HepG2 (cell line): ENCODE data around the gene TMEM214. TPM values are rescaled to one million over a fixed set of nuclear protein-coding genes. Genes with fewer than 3 reads are reported as not detected.

Source experiments
- ATF2 ChIP-seq: sonication (generic); formaldehyde crosslinking; IDR thresholded peaks from 2 replicates; pipeline ENCODE4 v1.4.0; 2020; ENCODE audit warnings: missing genetic modification reagents
- CBX5 ChIP-seq: sonication (generic); formaldehyde crosslinking; IDR thresholded peaks from 2 replicates; pipeline ENCODE4 v1.4.0; 2020; ENCODE audit warnings: missing genetic modification reagents, borderline replicate concordance
- FLYWCH1 ChIP-seq: sonication (generic); formaldehyde crosslinking; IDR thresholded peaks from 2 replicates; pipeline ENCODE4 v1.8.1; 2023; ENCODE audit warnings: mild to moderate bottlenecking, missing genetic modification reagents
- PRPF4 ChIP-seq: fragments of 200-400 bp; formaldehyde crosslinking; IDR thresholded peaks from 2 replicates; pipeline ENCODE4 v1.6.1; 2016; ENCODE audit warnings: low read length, low read depth; ENCODE audit not compliant: poor library complexity, severe bottlenecking
- SKIL ChIP-seq: sonication (generic); formaldehyde crosslinking; IDR thresholded peaks from 2 replicates; pipeline ENCODE4 v1.8.0; 2022; ENCODE audit warnings: missing genetic modification reagents, mild to moderate bottlenecking, moderate library complexity, borderline replicate concordance
- SMAD9 ChIP-seq: sonication (generic); formaldehyde crosslinking; IDR thresholded peaks from 2 replicates; pipeline ENCODE4 v1.5.1; 2020; ENCODE audit warnings: mild to moderate bottlenecking, missing genetic modification reagents
- STAG1 ChIP-seq: sonication (generic); formaldehyde crosslinking; IDR thresholded peaks from 2 replicates; pipeline ENCODE4 v1.4.0; 2020; ENCODE audit warnings: missing genetic modification reagents
- XRCC5 ChIP-seq: fragments of 200-400 bp; formaldehyde crosslinking; optimal IDR thresholded peaks from 2 replicates; pipeline ENCODE3; 2017; ENCODE audit warnings: mild to moderate bottlenecking, low read length
- ZFYVE20 ChIP-seq: sonication (generic); formaldehyde crosslinking; IDR thresholded peaks from 2 replicates; pipeline ENCODE4 v1.8.0; 2023; ENCODE audit warnings: low read depth, mild to moderate bottlenecking, moderate library complexity, missing genetic modification reagents, borderline replicate concordance
- ZIK1 ChIP-seq: sonication (generic); formaldehyde crosslinking; IDR thresholded peaks from 2 replicates; pipeline ENCODE4 v1.5.0; 2020; ENCODE audit warnings: mild to moderate bottlenecking, low read depth, missing genetic modification reagents, borderline replicate concordance
- ZNF646 ChIP-seq: sonication (generic); formaldehyde crosslinking; IDR thresholded peaks from 2 replicates; pipeline ENCODE4 v1.9.0; 2021; ENCODE audit warnings: mild to moderate bottlenecking, missing genetic modification reagents
- ZNF777 ChIP-seq: sonication (generic); formaldehyde crosslinking; IDR thresholded peaks from 2 replicates; pipeline ENCODE4 v1.4.0; 2020; ENCODE audit warnings: missing genetic modification reagents
- polyA plus RNA-seq, 8 experiments: library from polyadenylated mRNA; depleted of rRNA in 3 of 8; stranded (reverse) in 7 of 8; unstranded in 1 of 8; fragments of >200 nt; fragmentation: Illumina TruSeq in 4 of 8; extraction: Trizol in 4 of 8; gene quantifications; 2 replicates each; pipeline versions ENCODE4 v1.2.1 to v1.2.3, GENCODE V29; 2011 to 2016; ENCODE audit warnings: low read depth in 4 of 8, missing spikeins in 1 of 8, mixed read lengths in 1 of 8; ENCODE audit not compliant: insufficient read depth in 1 of 8
- total RNA-seq, 5 experiments: library from RNA; depleted of rRNA; stranded (reverse); fragments of >200 nt; fragmentation: Illumina TruSeq; extraction: Trizol; gene quantifications; 2 replicates each; pipeline ENCODE4 v1.2.3, GENCODE V29; 2016; ENCODE audit warnings: low read depth in 1 of 5
- TF ChIP-seq, protein P1 (sequence below): sonication (generic); formaldehyde crosslinking; IDR thresholded peaks from 2 replicates; pipeline ENCODE4 v1.9.0; 2021; ENCODE audit warnings: missing genetic modification reagents, borderline replicate concordance

TMEM214 gene
- total and polyA plus RNA-seq, 2 of the 13 experiments (the other 11 are each of a cell fraction or from before 2014, with no cell fraction given), result 58.3 to 132 TPM

GRCh38 chr2:27050996-27051901 is 18.5 kb downstream of the TMEM214 start, which contains the start of gene AGBL5 (continued):
- TF ChIP-seq ZNF777 (CRISPR knock-in tag) (peak; percentile 36; the same call in 1 of the 2 replicates), FLYWCH1 (CRISPR knock-in tag) (no peak), CBX5 (CRISPR knock-in tag) (peak; percentile 64), ZNF646 (no peak), ZFYVE20 (CRISPR knock-in tag) (no peak), ATF2 (CRISPR knock-in tag) (peak; percentile 85), SMAD9 (peak; percentile 91; the same call in 1 of the 2 replicates), ZIK1 (peak; percentile 98; the same call in 1 of the 2 replicates), STAG1 (CRISPR knock-in tag) (peak; percentile 31), SKIL (CRISPR knock-in tag) (peak; percentile 10; the same call in 1 of the 2 replicates), XRCC5 (peak; percentile 13), PRPF4 (no peak)
- TF ChIP-seq, protein P1, sequence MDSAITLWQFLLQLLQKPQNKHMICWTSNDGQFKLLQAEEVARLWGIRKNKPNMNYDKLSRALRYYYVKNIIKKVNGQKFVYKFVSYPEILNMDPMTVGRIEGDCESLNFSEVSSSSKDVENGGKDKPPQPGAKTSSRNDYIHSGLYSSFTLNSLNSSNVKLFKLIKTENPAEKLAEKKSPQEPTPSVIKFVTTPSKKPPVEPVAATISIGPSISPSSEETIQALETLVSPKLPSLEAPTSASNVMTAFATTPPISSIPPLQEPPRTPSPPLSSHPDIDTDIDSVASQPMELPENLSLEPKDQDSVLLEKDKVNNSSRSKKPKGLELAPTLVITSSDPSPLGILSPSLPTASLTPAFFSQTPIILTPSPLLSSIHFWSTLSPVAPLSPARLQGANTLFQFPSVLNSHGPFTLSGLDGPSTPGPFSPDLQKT, result peak; percentile 88; the same call in 1 of the 2 replicates
